ENCODE data around the gene SPPL3.
"Not testable (repeated sequence)": the region's sequence is repeated elsewhere in the genome, so short reads cannot be mapped to it uniquely, and the experiment has no call there.

The SPPL3 gene

GRCh38 chr12:120901818-120902217, 2.3 kb downstream of the SPPL3 start:
- H2AFZ ChIP-seq (ENCODE audit: low read depth) = no peak overlapping the region
- no peaks in the 10 kb centered on the region for H3K27me3 ChIP-seq (ENCODE audit: insufficient read depth, low read depth)
- no peaks in the 10 kb centered on the region for H4K20me1 ChIP-seq (ENCODE audit: insufficient read depth)
- H3K4me1 ChIP-seq (ENCODE audit: low read depth, poor library complexity, severe bottlenecking) = peaks cover 10% of the 10 kb centered on the region
- H3K79me2 ChIP-seq (ENCODE audit: insufficient read depth, low read depth) = peaks cover 44% of the 10 kb centered on the region; the same call in 1 of the 2 replicates
- H3K36me3 ChIP-seq (ENCODE audit: insufficient read depth) = no peaks in the 10 kb centered on the region
- no peak overlapping the region for H3K4me3 ChIP-seq (IDR thresholded peaks at IDR 0.05; ENCODE audit: insufficient read depth, low read depth, low read length)
- peak overlapping the region; percentile 57; the same call in 1 of the 2 replicates for H3K4me2 ChIP-seq
- H3K27ac ChIP-seq = no peak overlapping the region
- no peak for TF ChIP-seq CTCF (conservative IDR thresholded peaks at IDR 0.05; ENCODE audit: low read depth, low read length)
- no peak overlapping the region for H3K9ac ChIP-seq

GRCh38 chr12:120901101-120901500, 3.1 kb downstream of the SPPL3 start:
- not testable (repeated sequence) for H3K9ac ChIP-seq; H3K4me2 ChIP-seq; H3K4me3 ChIP-seq (IDR thresholded peaks at IDR 0.05; ENCODE audit: insufficient read depth, low read depth, low read length); H3K27ac ChIP-seq; H4K20me1 ChIP-seq (ENCODE audit: insufficient read depth); H3K4me1 ChIP-seq (ENCODE audit: low read depth, poor library complexity, severe bottlenecking); H3K36me3 ChIP-seq (ENCODE audit: insufficient read depth); H2AFZ ChIP-seq (ENCODE audit: low read depth); H3K27me3 ChIP-seq (ENCODE audit: insufficient read depth, low read depth)
- peaks cover 44% of the 10 kb centered on the region; the same call in 1 of the 2 replicates for H3K79me2 ChIP-seq (ENCODE audit: insufficient read depth, low read depth)

GRCh38 chr12:120895532-120895931, 8.6 kb downstream of the SPPL3 start:
- TF ChIP-seq CTCF (conservative IDR thresholded peaks at IDR 0.05; ENCODE audit: low read depth, low read length) = no peak
- Histone ChIP-seq H2AFZ (ENCODE audit: low read depth) (no peak overlapping the region), H3K27me3 (ENCODE audit: insufficient read depth, low read depth) (no peaks in the 10 kb centered on the region), H3K79me2 (ENCODE audit: insufficient read depth, low read depth) (peaks cover 19% of the 10 kb centered on the region; the same call in 1 of the 2 replicates), H3K27ac (no peak overlapping the region), H3K9ac (no peak overlapping the region), H4K20me1 (ENCODE audit: insufficient read depth) (no peaks in the 10 kb centered on the region), H3K4me3 (IDR thresholded peaks at IDR 0.05; ENCODE audit: insufficient read depth, low read depth, low read length) (no peak overlapping the region), H3K36me3 (ENCODE audit: insufficient read depth) (no peaks in the 10 kb centered on the region), H3K4me1 (ENCODE audit: low read depth, poor library complexity, severe bottlenecking) (no peaks in the 10 kb centered on the region), H3K4me2 (no peak overlapping the region)

- H3K79me2 ChIP-seq (ENCODE audit: insufficient read depth, low read depth) = peaks cover 17% of the 10 kb centered on the region
- no peaks in the 10 kb centered on the region for H3K4me1 ChIP-seq (ENCODE audit: low read depth, poor library complexity, severe bottlenecking)
- no peaks in the 10 kb centered on the region for H3K27me3 ChIP-seq (ENCODE audit: insufficient read depth, low read depth)
- H3K4me3 ChIP-seq (IDR thresholded peaks at IDR 0.05; ENCODE audit: insufficient read depth, low read depth, low read length) = no peak overlapping the region
- H3K27ac ChIP-seq = no peak overlapping the region
- no peaks in the 10 kb centered on the region for H4K20me1 ChIP-seq (ENCODE audit: insufficient read depth)
- no peak overlapping the region for H3K4me2 ChIP-seq
- H3K9ac ChIP-seq = no peak overlapping the region
- no peaks in the 10 kb centered on the region for H3K36me3 ChIP-seq (ENCODE audit: insufficient read depth)
- no peak overlapping the region for H2AFZ ChIP-seq (ENCODE audit: low read depth)
- no peak for TF ChIP-seq CTCF (conservative IDR thresholded peaks at IDR 0.05; ENCODE audit: low read depth, low read length)
Measured at GRCh38 chr12:120892265-120892664, 11.9 kb downstream of the SPPL3 start.

GRCh38 chr12:120890963-120891362, 13.2 kb downstream of the SPPL3 start:
- Histone ChIP-seq H3K27me3 (ENCODE audit: insufficient read depth, low read depth) (no peaks in the 10 kb centered on the region), H4K20me1 (ENCODE audit: insufficient read depth) (no peaks in the 10 kb centered on the region), H3K36me3 (ENCODE audit: insufficient read depth) (no peaks in the 10 kb centered on the region), H3K4me2 (no peak overlapping the region), H3K79me2 (ENCODE audit: insufficient read depth, low read depth) (peaks cover 21% of the 10 kb centered on the region), H2AFZ (ENCODE audit: low read depth) (no peak overlapping the region), H3K9ac (no peak overlapping the region), H3K4me1 (ENCODE audit: low read depth, poor library complexity, severe bottlenecking) (peaks cover 6% of the 10 kb centered on the region), H3K4me3 (IDR thresholded peaks at IDR 0.05; ENCODE audit: insufficient read depth, low read depth, low read length) (no peak overlapping the region), H3K27ac (no peak overlapping the region)
- TF ChIP-seq CTCF (conservative IDR thresholded peaks at IDR 0.05; ENCODE audit: low read depth, low read length) = no peak
